HepG2 (cell line): ENCODE results near the gene CADPS. TPM values are rescaled to one million over a fixed set of nuclear protein-coding genes. Genes with fewer than 3 reads are reported as not detected.

Experiments used
- ATAC-seq: fragments of 200-7000 bp; cut with Tn5 transposase; 3 replicates; pipeline ENCODE4 v1.9.1; 2020; ENCODE audit warnings: mild to moderate bottlenecking, moderate library complexity
- BruUV-seq: library from RNA; stranded (reverse); fragments of 400-500 nt; replicated peaks from 2 replicates; lab custom pipeline; 2021; lab: Mats Ljungman, UMichigan
- CTCF ChIA-PET: fragments of 300-600 bp; formaldehyde crosslinking; extraction: SDS; loops from one replicate; lab custom pipeline; 2021; ENCODE audit warnings: low total read pairs, inconsistent platforms, low intra/inter-chr PET ratio; lab: Yijun Ruan, JAX
- POLR2A ChIA-PET: fragments of 350-600 bp; sonication (Branson Sonifier 250); formaldehyde crosslinking; loops from one replicate; lab custom pipeline; 2020; ENCODE audit warnings: antibody characterized with exemption, inconsistent platforms; lab: Yijun Ruan, JAX
- DNase-seq: peaks from one replicate; pipeline ENCODE4 v3.0.0-alpha.2; 2015; ENCODE audit warnings: low spot score
- FAIRE-seq: peaks from 3 replicates; lab custom pipeline; 2011; peaks lifted over from hg19 to GRCh38; lab: Jason Lieb, UNC
- H2AFZ ChIP-seq: one replicate; pipeline ENCODE4 v1.6.1; 2011; ENCODE audit warnings: low read length, inconsistent platforms
- H3K27ac ChIP-seq: fragments of 300-600 bp; 3 replicates; pipeline ENCODE4 v1.8.0; 2011; ENCODE audit warnings: mixed run types, mild to moderate bottlenecking, mixed read lengths, low read length, inconsistent platforms; ENCODE audit not compliant: insufficient read depth; ENCODE audit errors: extremely low read length
- H3K27me3 ChIP-seq, 2 experiments: fragments of 200-600 bp in 1 of 2; 2 replicates in 1 of 2; 3 replicates in 1 of 2; pipeline versions ENCODE4 v1.6.0 to v1.8.0; 2011; ENCODE audit warnings: low read length in 2 of 2, mild to moderate bottlenecking in 2 of 2, moderate library complexity in 2 of 2, inconsistent platforms in 1 of 2; ENCODE audit not compliant: insufficient read depth in 2 of 2, control insufficient read depth in 1 of 2
- H3K36me3 ChIP-seq, 2 experiments: fragments of 200-600 bp in 1 of 2; replicated peaks in 1 of 2; 2 replicates in 1 of 2; 3 replicates in 1 of 2; pipeline versions ENCODE4 v1.5.1 to v1.8.0; 2011; ENCODE audit warnings: low read length in 2 of 2, inconsistent platforms in 1 of 2; ENCODE audit not compliant: insufficient read depth in 2 of 2, control insufficient read depth in 1 of 2
- H3K4me1 ChIP-seq: 2 replicates; pipeline ENCODE4 v1.5.1; 2012; ENCODE audit warnings: low read length, inconsistent platforms; ENCODE audit not compliant: insufficient read depth
- H3K4me2 ChIP-seq: 2 replicates; pipeline ENCODE4 v1.6.0; 2011; ENCODE audit warnings: low read depth, low read length, inconsistent platforms
- H3K4me3 ChIP-seq, 3 experiments: fragments of 200-600 bp in 1 of 3; sonication (generic), shearing (Covaris generic) in 1 of 3; replicated peaks in 1 of 3; 2 replicates each; pipeline ENCODE4 v1.5.1; 2011 to 2016; ENCODE audit warnings: low read length in 3 of 3, inconsistent platforms in 2 of 3, low read depth in 2 of 3, mild to moderate bottlenecking in 2 of 3, control low read depth in 1 of 3, mixed read lengths in 1 of 3; ENCODE audit not compliant: insufficient read depth in 1 of 3
- H3K79me2 ChIP-seq: one replicate; pipeline ENCODE4 v1.6.1; 2011; ENCODE audit warnings: low read length, inconsistent platforms; ENCODE audit not compliant: insufficient read depth
- H3K9ac ChIP-seq: 2 replicates; pipeline ENCODE4 v1.6.0; 2011; ENCODE audit warnings: mild to moderate bottlenecking, low read depth, low read length, inconsistent platforms; ENCODE audit not compliant: insufficient read depth
- H3K9me3 ChIP-seq: 2 replicates; pipeline ENCODE4 v1.5.1; 2012; ENCODE audit warnings: mild to moderate bottlenecking, low read length
- H4K20me1 ChIP-seq: 2 replicates; pipeline ENCODE4 v1.6.0; 2011; ENCODE audit warnings: inconsistent platforms, mild to moderate bottlenecking, low read length, moderate library complexity; ENCODE audit not compliant: insufficient read depth
- AHR ChIP-seq: IDR thresholded peaks from 2 replicates; pipeline ENCODE4 v1.6.1; 2018; ENCODE audit warnings: missing genetic modification reagents, missing compliant biosample characterization
- ATRX ChIP-seq: sonication (generic); formaldehyde crosslinking; IDR thresholded peaks from 2 replicates; pipeline ENCODE4 v1.4.0; 2020; ENCODE audit warnings: missing genetic modification reagents, borderline replicate concordance
- CC2D1A ChIP-seq: sonication (generic); formaldehyde crosslinking; IDR thresholded peaks from 2 replicates; pipeline ENCODE4 v1.8.1; 2023; ENCODE audit warnings: mild to moderate bottlenecking, missing genetic modification reagents
- ERF ChIP-seq: IDR thresholded peaks from 2 replicates; pipeline ENCODE4 v1.6.1; 2018; ENCODE audit warnings: missing biosample characterization, missing genetic modification reagents
- ETV6 ChIP-seq: sonication (generic); formaldehyde crosslinking; conservative IDR thresholded peaks from 2 replicates; pipeline ENCODE4 v1.4.0; 2020; ENCODE audit warnings: missing genetic modification reagents
- HDAC6 ChIP-seq: fragments of 200-600 bp; sonication (generic); IDR thresholded peaks from 2 replicates; pipeline ENCODE4 v1.7.0; 2017; ENCODE audit warnings: mild to moderate bottlenecking, antibody characterized with exemption, low read length, low read depth
- HOMEZ ChIP-seq: IDR thresholded peaks from 2 replicates; pipeline ENCODE4 v1.6.1; 2016; ENCODE audit warnings: low read depth
- IRF9 ChIP-seq: sonication (generic); formaldehyde crosslinking; IDR thresholded peaks from 2 replicates; pipeline ENCODE4 v1.8.0; 2022; ENCODE audit warnings: missing genetic modification reagents, mild to moderate bottlenecking, borderline replicate concordance
- MTERF4 ChIP-seq: sonication (generic); formaldehyde crosslinking; IDR thresholded peaks from 2 replicates; pipeline ENCODE4 v1.8.0; 2023; ENCODE audit warnings: mild to moderate bottlenecking, missing genetic modification reagents
- NFYB ChIP-seq: sonication (generic); formaldehyde crosslinking; IDR thresholded peaks from 2 replicates; pipeline ENCODE4 v1.4.0; 2020; ENCODE audit warnings: missing genetic modification reagents
- NFYC ChIP-seq: IDR thresholded peaks from 2 replicates; pipeline ENCODE4 v1.6.1; 2016; ENCODE audit warnings: missing genetic modification reagents, missing compliant biosample characterization
- PREB ChIP-seq: sonication (generic); formaldehyde crosslinking; IDR thresholded peaks from 2 replicates; pipeline ENCODE4 v1.4.0; 2020; ENCODE audit warnings: missing genetic modification reagents
- ZNF276 ChIP-seq: sonication (generic); formaldehyde crosslinking; IDR thresholded peaks from 2 replicates; pipeline ENCODE4 v1.4.0; 2020; ENCODE audit warnings: mild to moderate bottlenecking, low read depth, missing genetic modification reagents
- ZNF510 ChIP-seq: sonication (generic); formaldehyde crosslinking; IDR thresholded peaks from 2 replicates; pipeline ENCODE4 v1.4.0; 2020; ENCODE audit warnings: low read depth, mild to moderate bottlenecking, missing genetic modification reagents
- ZNF569 ChIP-seq: sonication (generic); formaldehyde crosslinking; IDR thresholded peaks from 2 replicates; pipeline ENCODE4 v1.5.0; 2020; ENCODE audit warnings: mild to moderate bottlenecking, missing genetic modification reagents, moderate library complexity, borderline replicate concordance
- ZNF713 ChIP-seq: sonication (generic); formaldehyde crosslinking; IDR thresholded peaks from 2 replicates; pipeline ENCODE4 v1.4.0; 2020; ENCODE audit warnings: mild to moderate bottlenecking, missing genetic modification reagents
- ZNF740 ChIP-seq: sonication (generic); formaldehyde crosslinking; IDR thresholded peaks from 2 replicates; pipeline ENCODE4 v1.4.0; 2020; ENCODE audit warnings: missing genetic modification reagents
- ZNF883 ChIP-seq: sonication (generic); formaldehyde crosslinking; IDR thresholded peaks from 2 replicates; pipeline ENCODE4 v1.5.1; 2020; ENCODE audit warnings: mild to moderate bottlenecking, missing genetic modification reagents; ENCODE audit errors: not compliant biosample characterization
- WGBS: methylation state at CpG from one replicate; pipeline ENCODE4 v1.1.6; 2017; ENCODE audit warnings: low lambda C conversion rate; 5-methylcytosine and 5-hydroxymethylcytosine counted together
- in situ Hi-C: cut with HindIII; loops from 2 replicates; pipeline ENCODE4 v1.10.0; 2017; ENCODE audit warnings: low pct_unique_long_range_greater_than_20kb; ENCODE audit not compliant: extremely low pct_ligation_motif_present
- intact Hi-C: fragments of 100-400 bp; cut with micrococcal nuclease; formaldehyde crosslinking; loops from one replicate; pipeline ENCODE4 v1.10.0; 2022; ENCODE audit not compliant: unreplicated experiment
- polyA plus RNA-seq, 8 experiments: library from polyadenylated mRNA; depleted of rRNA in 3 of 8; stranded (reverse) in 7 of 8; unstranded in 1 of 8; fragments of >200 nt; fragmentation: Illumina TruSeq in 4 of 8; extraction: Trizol in 4 of 8; gene quantifications; 2 replicates each; pipeline versions ENCODE4 v1.2.1 to v1.2.3, GENCODE V29; 2011 to 2016; ENCODE audit warnings: low read depth in 4 of 8, missing spikeins in 1 of 8, mixed read lengths in 1 of 8; ENCODE audit not compliant: insufficient read depth in 1 of 8
- total RNA-seq, 5 experiments: library from RNA; depleted of rRNA; stranded (reverse); fragments of >200 nt; fragmentation: Illumina TruSeq; extraction: Trizol; gene quantifications; 2 replicates each; pipeline ENCODE4 v1.2.3, GENCODE V29; 2016; ENCODE audit warnings: low read depth in 1 of 5

Gene CADPS
- total and polyA plus RNA-seq, 2 of the 13 experiments (the other 11 are each of a cell fraction or from before 2014, with no cell fraction given) = not detected

- FAIRE-seq (no peak), ATAC-seq (no peak), DNase-seq (no peak)
- in situ Hi-C loops = no loop called here
- Histone ChIP-seq H3K4me2 (no peak overlapping the region), H3K9ac (no peak overlapping the region), H2AFZ (no peak overlapping the region), H3K4me1 (no peaks in the 10 kb centered on the region), H3K9me3 (no peaks in the 10 kb centered on the region), H3K27me3 (no peaks in the 10 kb centered on the region), H3K27ac (no peak overlapping the region), H3K79me2 (no peaks in the 10 kb centered on the region), H3K36me3 (no peaks in the 10 kb centered on the region), H3K4me3 (no peak overlapping the region), H4K20me1 (no peaks in the 10 kb centered on the region)
- whole genome bisulfite sequencing = 13% methylated on average over 2 of the region's 2 CpGs
- CTCF ChIA-PET = no interaction called here
- POLR2A ChIA-PET = no interaction called here
- BruUV-seq = no TSS peak
- intact Hi-C loops = no loop called here
- TF ChIP-seq ERF (CRISPR knock-in tag) = no peak
- TF ChIP-seq NFYB (CRISPR knock-in tag) = no peak
- no peak for TF ChIP-seq ZNF276 (CRISPR knock-in tag)
- TF ChIP-seq IRF9 (CRISPR knock-in tag) = no peak
- TF ChIP-seq ZNF510 = no peak
- TF ChIP-seq ZNF569 (CRISPR knock-in tag) = no peak
- no peak for TF ChIP-seq NFYC
- TF ChIP-seq ZNF740 (CRISPR knock-in tag) = no peak
- TF ChIP-seq HOMEZ = no peak
- TF ChIP-seq CC2D1A (CRISPR knock-in tag) = no peak
- TF ChIP-seq ETV6 = no peak
- TF ChIP-seq AHR (CRISPR knock-in tag) = no peak
- TF ChIP-seq MTERF4 (CRISPR knock-in tag) = no peak
- TF ChIP-seq PREB (CRISPR knock-in tag) = no peak
- no peak for TF ChIP-seq HDAC6
- no peak for TF ChIP-seq ZNF713 (CRISPR knock-in tag)
- no peak for TF ChIP-seq ATRX (CRISPR knock-in tag)
- TF ChIP-seq ZNF883 (CRISPR knock-in tag) = no peak
Measured at GRCh38 chr3:62892951-62893350, 17.7 kb upstream of the CADPS start.
